GF-D8 (cell line): Measurements from ENCODE around the gene C16orf46.
A peak's percentile ranks its signal among the peaks of the same experiment; 100 is the strongest.

ENCODE experiments used
- DNase-seq: peaks from one replicate; lab custom pipeline; 2025; lab: John Stamatoyannopoulos, UW

Gene C16orf46

GRCh38 chr16:81076566-81077075 is 417 bp downstream of the C16orf46 start:
- DNase-seq: peak; percentile 74

GRCh38 chr16:81073560-81074330 is 3.3 kb downstream of the C16orf46 start:
- no peak for DNase-seq

- DNase-seq: no peak
These were observed 5.2 kb downstream of the C16orf46 start for GRCh38 chr16:81071805-81072204.

GRCh38 chr16:81070979-81071378 is 6.1 kb downstream of the C16orf46 start:
- no peak for DNase-seq

- no peak for DNase-seq
These were observed 8.0 kb downstream of the C16orf46 start for GRCh38 chr16:81069063-81069462.

- no peak for DNase-seq
These were observed 9.9 kb downstream of the C16orf46 start for GRCh38 chr16:81067166-81067565.

- no peak for DNase-seq
These were observed 10.4 kb downstream of the C16orf46 start for GRCh38 chr16:81066681-81067080.

- DNase-seq: no peak
These were observed 15.0 kb downstream of the C16orf46 start for GRCh38 chr16:81061871-81062608.

GRCh38 chr16:81061307-81061640 is 15.8 kb downstream of the C16orf46 start:
- no peak for DNase-seq

- DNase-seq: no peak
These were observed 16.3 kb downstream of the C16orf46 start for GRCh38 chr16:81060576-81061306.

- no peak for DNase-seq
These were observed 23.3 kb downstream of the C16orf46 start for GRCh38 chr16:81053761-81054160.

GRCh38 chr16:81042821-81043220 is 34.2 kb downstream of the C16orf46 start:
- DNase-seq: no peak

- no peak for DNase-seq
These were observed 35.3 kb downstream of the C16orf46 start for GRCh38 chr16:81041696-81042095.

- no peak for DNase-seq
These were observed 36.2 kb downstream of the C16orf46 start for GRCh38 chr16:81040842-81041241.

GRCh38 chr16:81040131-81040530 is 36.9 kb downstream of the C16orf46 start:
- DNase-seq: no peak

- peak; percentile 28 for DNase-seq
These were observed 40.2 kb downstream of the C16orf46 start for GRCh38 chr16:81036751-81037350.

GRCh38 chr16:81035975-81036750 is 40.9 kb downstream of the C16orf46 start:
- no peak for DNase-seq

GRCh38 chr16:81035398-81035974 is 41.6 kb downstream of the C16orf46 start, which contains the start of gene ATMIN:
TSS of gene ATMIN (plus strand) at chr16:81035842. CDS start at chr16:81035871, 29 bp downstream.
- peak; percentile 47 for DNase-seq

- DNase-seq: no peak
These were observed 47.0 kb downstream of the C16orf46 start for GRCh38 chr16:81029930-81030604.

GRCh38 chr16:81026429-81026828 is 50.6 kb downstream of the C16orf46 start:
- no peak for DNase-seq
